Measurements from ENCODE around the gene SLCO4A1. TPM values are rescaled to one million over a fixed set of nuclear protein-coding genes. Genes with fewer than 3 reads are reported as not detected.

SLCO4A1 gene
- total and polyA plus RNA-seq, 8 donors, result 0.58 to 44.3 (median 11.9) TPM

- Histone ChIP-seq H3K4me1 (peaks cover 21 to 47% (median 32%) of the 10 kb centered on the region in 4 donors), H3K27ac (no peak overlapping the region), H3K27me3 (peaks cover 24 to 75% (median 47%) of the 10 kb centered on the region in 3 donors), H3K9me3 (no peaks in the 10 kb centered on the region), H3K4me3 (no peak overlapping the region), H3K36me3 (no peaks in the 10 kb centered on the region)
- intact Hi-C loops (cut with DNase I; ENCODE audit: low total_unique reads), result no loop called here
- DNase-seq, result no peak
- 36 to 61% (median 48%) methylated on average over 13 to 16 of the region's 16 CpGs for WGBS, 5 donors
- TF ChIP-seq, protein P1, sequence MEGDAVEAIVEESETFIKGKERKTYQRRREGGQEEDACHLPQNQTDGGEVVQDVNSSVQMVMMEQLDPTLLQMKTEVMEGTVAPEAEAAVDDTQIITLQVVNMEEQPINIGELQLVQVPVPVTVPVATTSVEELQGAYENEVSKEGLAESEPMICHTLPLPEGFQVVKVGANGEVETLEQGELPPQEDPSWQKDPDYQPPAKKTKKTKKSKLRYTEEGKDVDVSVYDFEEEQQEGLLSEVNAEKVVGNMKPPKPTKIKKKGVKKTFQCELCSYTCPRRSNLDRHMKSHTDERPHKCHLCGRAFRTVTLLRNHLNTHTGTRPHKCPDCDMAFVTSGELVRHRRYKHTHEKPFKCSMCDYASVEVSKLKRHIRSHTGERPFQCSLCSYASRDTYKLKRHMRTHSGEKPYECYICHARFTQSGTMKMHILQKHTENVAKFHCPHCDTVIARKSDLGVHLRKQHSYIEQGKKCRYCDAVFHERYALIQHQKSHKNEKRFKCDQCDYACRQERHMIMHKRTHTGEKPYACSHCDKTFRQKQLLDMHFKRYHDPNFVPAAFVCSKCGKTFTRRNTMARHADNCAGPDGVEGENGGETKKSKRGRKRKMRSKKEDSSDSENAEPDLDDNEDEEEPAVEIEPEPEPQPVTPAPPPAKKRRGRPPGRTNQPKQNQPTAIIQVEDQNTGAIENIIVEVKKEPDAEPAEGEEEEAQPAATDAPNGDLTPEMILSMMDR (IDR thresholded peaks at IDR 0.05), result no peak
- no peak for TF ChIP-seq EP300 (IDR thresholded peaks at IDR 0.05)
- TF ChIP-seq POLR2A (IDR thresholded peaks at IDR 0.05), result no peak
- TF ChIP-seq POLR2AphosphoS5 (IDR thresholded peaks at IDR 0.05), result no peak
These were observed 65.1 kb downstream of the SLCO4A1 start for GRCh38 chr20:62707276-62707920.

DNA sequence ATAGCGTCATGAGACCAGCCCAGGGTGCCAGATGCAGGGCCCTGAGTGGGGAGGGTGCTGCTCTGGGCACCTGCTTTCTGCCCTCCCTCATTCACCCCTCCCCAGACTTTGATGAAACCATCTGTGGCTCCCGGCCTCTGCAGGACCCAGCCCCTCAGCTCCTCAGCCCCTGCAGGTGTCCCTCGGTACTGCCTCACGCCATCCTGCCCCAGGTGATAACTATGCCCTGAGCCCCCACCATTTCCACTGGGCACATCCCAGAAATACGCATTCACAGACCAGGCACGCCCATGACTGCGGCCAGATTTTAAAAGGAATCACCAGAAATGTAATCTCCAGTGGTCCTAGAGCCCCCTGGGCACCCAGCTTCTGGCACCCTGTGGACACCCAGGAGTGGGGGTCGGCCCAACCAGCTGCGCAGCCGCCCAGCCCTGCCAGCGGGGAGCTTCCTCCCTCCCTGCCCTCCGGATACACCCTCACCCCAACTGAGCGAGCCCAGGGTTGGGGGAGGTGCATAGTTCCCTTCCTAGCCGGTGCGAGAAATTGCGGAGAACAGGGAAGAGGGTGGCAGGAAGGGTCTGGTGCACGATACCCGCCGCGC, 65.7 kb downstream of the SLCO4A1 start:
- Histone ChIP-seq H3K36me3 (no peaks in the 10 kb centered on the region), H3K4me1 (peaks cover 21 to 48% (median 35%) of the 10 kb centered on the region in 4 donors), H3K27ac (no peak overlapping the region), H3K4me3 (peak overlapping the region in 3 of 4 donors; percentile 3 to 33 (median 32)), H3K27me3 (peaks cover 24 to 81% (median 47%) of the 10 kb centered on the region in 3 donors), H3K9me3 (no peaks in the 10 kb centered on the region)
- intact Hi-C loops (cut with DNase I; ENCODE audit: low total_unique reads), result no loop called here
- no peak for TF ChIP-seq POLR2AphosphoS5 (IDR thresholded peaks at IDR 0.05)
- TF ChIP-seq POLR2A (IDR thresholded peaks at IDR 0.05), result no peak
- no peak for TF ChIP-seq EP300 (IDR thresholded peaks at IDR 0.05)
- TF ChIP-seq, protein P1 (IDR thresholded peaks at IDR 0.05), result no peak
- no peak for DNase-seq
- WGBS, 5 donors, result 4 to 7% (median 5%) methylated on average over 9 to 20 of the region's 20 CpGs

DNA sequence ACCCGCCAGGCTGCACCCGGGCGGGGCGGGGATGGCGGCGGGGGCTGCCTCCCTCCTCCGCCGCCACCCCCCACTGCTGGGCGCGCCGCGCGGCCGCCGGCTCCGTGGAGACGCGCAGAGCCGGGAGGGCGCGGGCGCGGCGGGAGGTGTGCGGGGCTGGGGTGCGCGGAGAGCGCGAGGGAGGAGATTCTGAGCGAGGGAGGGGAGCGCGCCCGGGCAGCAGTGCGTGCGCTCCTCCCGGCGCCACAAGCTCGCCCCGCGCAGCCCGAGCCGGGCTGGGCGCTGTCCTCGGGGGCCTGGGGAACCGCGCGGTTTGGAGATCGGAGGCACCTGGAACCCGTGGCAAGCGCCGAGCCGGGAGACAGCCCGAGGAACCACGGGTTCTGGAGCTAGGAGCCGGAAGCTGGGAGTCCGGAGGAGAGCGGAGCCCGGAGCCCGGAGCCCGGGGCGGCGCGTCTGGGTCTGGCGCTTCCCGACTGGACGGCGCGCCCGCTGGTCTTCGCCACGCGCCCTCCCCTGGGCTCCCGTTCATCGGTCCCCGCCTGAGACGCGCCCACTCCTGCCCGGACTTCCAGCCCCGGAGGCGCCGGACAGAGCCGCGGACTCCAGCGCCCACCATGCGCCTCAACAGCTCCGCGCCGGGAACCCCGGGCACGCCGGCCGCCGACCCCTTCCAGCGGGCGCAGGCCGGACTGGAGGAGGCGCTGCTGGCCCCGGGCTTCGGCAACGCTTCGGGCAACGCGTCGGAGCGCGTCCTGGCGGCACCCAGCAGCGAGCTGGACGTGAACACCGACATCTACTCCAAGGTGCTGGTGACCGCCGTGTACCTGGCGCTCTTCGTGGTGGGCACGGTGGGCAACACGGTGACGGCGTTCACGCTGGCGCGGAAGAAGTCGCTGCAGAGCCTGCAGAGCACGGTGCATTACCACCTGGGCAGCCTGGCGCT, 66.6 kb downstream of the SLCO4A1 start, which contains the start of gene NTSR1:
TSS of gene NTSR1 (plus strand) at position 246 of the 946 bp plus-strand sequence. CDS start at position 618, 372 bp downstream.
- intact Hi-C loops (cut with DNase I; ENCODE audit: low total_unique reads), result no loop called here
- DNase-seq, result no peak
- Histone ChIP-seq H3K27ac (no peak within 1 kb of the TSS), H3K27me3 (peaks cover 24 to 87% (median 47%) of the 10 kb centered on the region in 3 donors), H3K9me3 (no peaks in the 10 kb centered on the region), H3K36me3 (no peaks in the 10 kb centered on the region), H3K4me3 (peak within 1 kb of the TSS in 3 of 4 donors; percentile 3 to 33 (median 32)), H3K4me1 (peaks cover 18 to 49% (median 37%) of the 10 kb centered on the region in 4 donors)
- WGBS, 5 donors, result 9 to 22% (median 12%) methylated on average over 38 to 124 of the region's 124 CpGs
- TF ChIP-seq, protein P1 (IDR thresholded peaks at IDR 0.05), result no peak
- TF ChIP-seq EP300 (IDR thresholded peaks at IDR 0.05), result no peak
- TF ChIP-seq POLR2AphosphoS5 (IDR thresholded peaks at IDR 0.05), result no peak
- no peak for TF ChIP-seq POLR2A (IDR thresholded peaks at IDR 0.05)

DNA sequence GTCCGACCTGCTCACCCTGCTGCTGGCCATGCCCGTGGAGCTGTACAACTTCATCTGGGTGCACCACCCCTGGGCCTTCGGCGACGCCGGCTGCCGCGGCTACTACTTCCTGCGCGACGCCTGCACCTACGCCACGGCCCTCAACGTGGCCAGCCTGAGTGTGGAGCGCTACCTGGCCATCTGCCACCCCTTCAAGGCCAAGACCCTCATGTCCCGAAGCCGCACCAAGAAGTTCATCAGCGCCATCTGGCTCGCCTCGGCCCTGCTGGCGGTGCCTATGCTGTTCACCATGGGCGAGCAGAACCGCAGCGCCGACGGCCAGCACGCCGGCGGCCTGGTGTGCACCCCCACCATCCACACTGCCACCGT, 67.2 kb downstream of the SLCO4A1 start:
- H3K27me3 ChIP-seq, result peaks cover 24 to 91% (median 47%) of the 10 kb centered on the region in 3 donors
- TF ChIP-seq POLR2A (IDR thresholded peaks at IDR 0.05) (no peak), EP300 (IDR thresholded peaks at IDR 0.05) (no peak), POLR2AphosphoS5 (IDR thresholded peaks at IDR 0.05) (no peak)
- TF ChIP-seq, protein P1 (IDR thresholded peaks at IDR 0.05), result no peak
- H3K27ac ChIP-seq, result no peak overlapping the region
- peaks cover 14 to 43% (median 30%) of the 10 kb centered on the region in 4 donors for H3K4me1 ChIP-seq
- H3K36me3 ChIP-seq, result no peaks in the 10 kb centered on the region
- no peaks in the 10 kb centered on the region for H3K9me3 ChIP-seq
- H3K4me3 ChIP-seq, result no peak overlapping the region
- intact Hi-C loops (cut with DNase I; ENCODE audit: low total_unique reads), result no loop called here
- no peak for DNase-seq
- 74 to 78% (median 76%) methylated on average over 9 to 30 of the region's 30 CpGs for WGBS, 5 donors
